DND-41 (cell line): ENCODE measurements around the gene OMP.

Experiments
- ATAC-seq: fragments of 200-7000 bp; cut with Tn5 transposase; 3 replicates; pipeline ENCODE4 v1.9.1; 2021; ENCODE audit warnings: low read depth; ENCODE audit not compliant: insufficient read depth
- DNase-seq: peaks from one replicate; pipeline ENCODE4 v3.0.0-alpha.2; 2020
- H2AFZ ChIP-seq: 2 replicates; pipeline ENCODE4 v1.6.0; 2012; ENCODE audit warnings: low read depth, low read length
- H3K27ac ChIP-seq: 2 replicates; pipeline ENCODE4 v1.5.1; 2012; ENCODE audit warnings: low read length, inconsistent platforms
- H3K27me3 ChIP-seq: fragments of 200-600 bp; sonication (generic); 2 replicates; pipeline ENCODE4 v1.6.0; 2012; ENCODE audit warnings: low read length, mild to moderate bottlenecking, inconsistent platforms; ENCODE audit not compliant: insufficient read depth, poor library complexity
- H3K36me3 ChIP-seq: 2 replicates; pipeline ENCODE4 v1.5.1; 2012; ENCODE audit warnings: low read length, inconsistent platforms; ENCODE audit not compliant: insufficient read depth
- H3K4me1 ChIP-seq: 2 replicates; pipeline ENCODE4 v1.5.1; 2012; ENCODE audit warnings: mild to moderate bottlenecking, low read length; ENCODE audit not compliant: insufficient read depth
- H3K4me2 ChIP-seq: 2 replicates; pipeline ENCODE4 v1.6.0; 2012; ENCODE audit warnings: mild to moderate bottlenecking, moderate library complexity, low read length, inconsistent platforms; ENCODE audit not compliant: insufficient read depth
- H3K4me3 ChIP-seq, 2 experiments: fragments of 200-600 bp in 1 of 2; shearing (Covaris generic) in 1 of 2; 2 replicates each; pipeline ENCODE4 v1.5.1; 2012 to 2016; ENCODE audit warnings: inconsistent platforms in 2 of 2, low read length in 2 of 2, mild to moderate bottlenecking in 2 of 2, low read depth in 1 of 2, moderate library complexity in 1 of 2
- H3K79me2 ChIP-seq: 2 replicates; pipeline ENCODE4 v1.6.0; 2012; ENCODE audit warnings: low read length, inconsistent platforms; ENCODE audit not compliant: insufficient read depth
- H3K9ac ChIP-seq: 2 replicates; pipeline ENCODE4 v1.6.0; 2012; ENCODE audit warnings: low read depth, mild to moderate bottlenecking, inconsistent platforms, low read length, moderate library complexity
- H3K9me3 ChIP-seq: 2 replicates; pipeline ENCODE4 v1.5.1; 2012; ENCODE audit warnings: low read length, moderate library complexity, mild to moderate bottlenecking, inconsistent platforms; ENCODE audit not compliant: insufficient read depth, severe bottlenecking
- H4K20me1 ChIP-seq: 2 replicates; pipeline ENCODE4 v1.6.0; 2012; ENCODE audit warnings: low read length; ENCODE audit not compliant: insufficient read depth
- EZH2 ChIP-seq: IDR thresholded peaks from 3 replicates; pipeline ENCODE4 v1.6.1; 2012; ENCODE audit warnings: borderline replicate concordance, low read depth, mild to moderate bottlenecking, moderate library complexity, low read length, inconsistent platforms; ENCODE audit not compliant: severe bottlenecking
- TF ChIP-seq, protein P1 (sequence below): IDR thresholded peaks from 2 replicates; pipeline ENCODE4 v1.5.1; 2012; ENCODE audit warnings: borderline replicate concordance, low read length, moderate library complexity, mild to moderate bottlenecking; ENCODE audit not compliant: poor library complexity, severe bottlenecking; ENCODE audit errors: extremely low read depth

OMP gene, protein sequence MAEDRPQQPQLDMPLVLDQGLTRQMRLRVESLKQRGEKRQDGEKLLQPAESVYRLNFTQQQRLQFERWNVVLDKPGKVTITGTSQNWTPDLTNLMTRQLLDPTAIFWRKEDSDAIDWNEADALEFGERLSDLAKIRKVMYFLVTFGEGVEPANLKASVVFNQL

DNA sequence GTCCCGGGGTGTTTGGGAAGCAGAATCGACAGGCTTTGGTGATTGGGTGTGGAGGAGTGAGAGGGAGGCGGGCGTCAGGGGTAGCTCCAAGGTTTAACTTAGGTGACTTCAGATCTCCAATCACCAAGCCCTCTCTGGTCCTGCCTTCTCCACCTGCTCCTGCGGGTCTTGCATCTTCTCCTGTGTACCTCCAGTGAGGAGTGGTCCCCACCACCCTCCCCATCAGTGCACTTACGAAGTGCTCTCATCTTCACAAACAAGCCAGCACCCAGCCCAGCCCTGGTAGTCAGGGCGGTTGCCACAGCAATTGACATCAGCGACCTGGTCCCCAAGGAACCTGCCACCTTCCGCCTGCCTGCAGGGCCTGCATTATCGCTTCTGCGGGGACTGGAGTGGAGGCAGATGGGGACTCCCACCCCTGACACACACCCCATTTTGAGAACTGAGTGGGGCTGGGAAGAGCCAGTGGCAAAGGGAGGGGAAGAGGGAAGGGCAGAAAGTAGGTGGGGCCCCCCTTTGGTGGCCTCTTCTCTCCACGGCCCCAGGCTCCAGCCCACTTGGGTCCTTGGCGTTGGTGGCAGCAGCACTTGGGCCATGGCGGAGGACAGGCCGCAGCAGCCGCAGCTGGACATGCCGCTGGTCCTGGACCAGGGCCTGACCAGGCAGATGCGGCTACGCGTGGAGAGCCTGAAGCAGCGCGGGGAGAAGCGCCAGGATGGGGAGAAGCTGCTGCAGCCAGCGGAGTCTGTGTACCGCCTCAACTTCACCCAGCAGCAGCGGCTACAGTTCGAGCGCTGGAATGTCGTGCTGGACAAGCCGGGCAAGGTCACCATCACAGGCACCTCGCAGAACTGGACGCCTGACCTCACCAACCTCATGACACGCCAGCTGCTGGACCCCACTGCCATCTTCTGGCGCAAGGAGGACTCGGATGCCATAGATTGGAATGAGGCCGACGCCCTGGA, at the start of gene OMP:
TSS of gene OMP (plus strand) at position 595 of the 965 bp plus-strand sequence. CDS start at position 595, 0 bp downstream.
- no peaks in the 10 kb centered on the region for H3K9me3 ChIP-seq
- no peaks in the 10 kb centered on the region for H3K4me1 ChIP-seq
- no peak within 1 kb of the TSS for H2AFZ ChIP-seq
- no peaks in the 10 kb centered on the region for H3K36me3 ChIP-seq
- H3K4me3 ChIP-seq, result no peak within 1 kb of the TSS
- H3K27me3 ChIP-seq, result no peaks in the 10 kb centered on the region
- DNase-seq, result no peak
- no peak within 1 kb of the TSS for H3K27ac ChIP-seq
- H3K9ac ChIP-seq, result no peak within 1 kb of the TSS
- TF ChIP-seq, protein P1, sequence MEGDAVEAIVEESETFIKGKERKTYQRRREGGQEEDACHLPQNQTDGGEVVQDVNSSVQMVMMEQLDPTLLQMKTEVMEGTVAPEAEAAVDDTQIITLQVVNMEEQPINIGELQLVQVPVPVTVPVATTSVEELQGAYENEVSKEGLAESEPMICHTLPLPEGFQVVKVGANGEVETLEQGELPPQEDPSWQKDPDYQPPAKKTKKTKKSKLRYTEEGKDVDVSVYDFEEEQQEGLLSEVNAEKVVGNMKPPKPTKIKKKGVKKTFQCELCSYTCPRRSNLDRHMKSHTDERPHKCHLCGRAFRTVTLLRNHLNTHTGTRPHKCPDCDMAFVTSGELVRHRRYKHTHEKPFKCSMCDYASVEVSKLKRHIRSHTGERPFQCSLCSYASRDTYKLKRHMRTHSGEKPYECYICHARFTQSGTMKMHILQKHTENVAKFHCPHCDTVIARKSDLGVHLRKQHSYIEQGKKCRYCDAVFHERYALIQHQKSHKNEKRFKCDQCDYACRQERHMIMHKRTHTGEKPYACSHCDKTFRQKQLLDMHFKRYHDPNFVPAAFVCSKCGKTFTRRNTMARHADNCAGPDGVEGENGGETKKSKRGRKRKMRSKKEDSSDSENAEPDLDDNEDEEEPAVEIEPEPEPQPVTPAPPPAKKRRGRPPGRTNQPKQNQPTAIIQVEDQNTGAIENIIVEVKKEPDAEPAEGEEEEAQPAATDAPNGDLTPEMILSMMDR, result no peak
- TF ChIP-seq EZH2, result no peak
- H4K20me1 ChIP-seq, result no peaks in the 10 kb centered on the region
- ATAC-seq, result no peak
- H3K4me2 ChIP-seq, result no peak within 1 kb of the TSS
- no peaks in the 10 kb centered on the region for H3K79me2 ChIP-seq

DNA sequence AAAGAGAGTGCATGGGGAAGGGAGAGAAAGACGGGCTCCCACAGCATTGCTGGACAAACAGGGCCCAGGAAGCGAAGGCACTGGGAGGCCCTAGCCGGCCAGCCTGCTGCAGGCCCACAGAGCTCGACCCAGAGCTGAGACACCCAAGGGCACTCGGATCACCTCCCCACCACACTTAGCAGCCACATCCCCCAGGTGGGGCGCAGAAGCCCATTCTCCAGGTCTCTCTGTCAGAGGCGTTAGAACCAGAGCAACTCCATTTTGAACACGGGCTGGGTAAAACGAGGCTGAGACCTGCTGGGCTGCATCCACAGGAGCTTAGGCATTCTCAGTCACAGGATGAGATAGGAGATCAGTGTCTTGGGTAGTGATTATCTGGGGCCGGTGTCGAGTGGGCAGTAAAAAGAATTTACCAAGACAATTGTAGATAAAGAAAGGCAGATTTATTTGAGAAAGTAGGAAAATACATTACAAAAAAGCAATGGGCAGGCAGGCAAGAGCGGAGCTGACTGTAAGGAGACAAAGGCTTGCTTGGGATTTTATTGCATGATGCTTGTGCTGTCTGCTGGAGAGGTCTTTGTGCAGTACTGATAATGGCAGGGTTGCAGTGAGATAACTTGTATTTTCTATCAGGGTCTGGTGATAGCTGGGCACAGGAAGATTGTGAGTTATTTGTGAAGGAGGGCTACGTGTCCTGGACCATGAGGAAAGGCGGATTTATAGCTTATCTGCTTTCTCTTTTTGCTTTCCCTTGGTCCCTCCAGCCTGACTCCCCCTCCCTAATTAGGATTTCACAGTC, 49.2 kb upstream of the OMP start:
- DNase-seq (no peak), ATAC-seq (no peak)
- Histone ChIP-seq H3K36me3 (no peaks in the 10 kb centered on the region), H3K9me3 (peaks cover 15% of the 10 kb centered on the region), H3K79me2 (no peaks in the 10 kb centered on the region), H3K4me3 (no peak overlapping the region), H3K27ac (no peak overlapping the region), H2AFZ (no peak overlapping the region), H4K20me1 (no peaks in the 10 kb centered on the region), H3K9ac (no peak overlapping the region), H3K27me3 (no peaks in the 10 kb centered on the region), H3K4me2 (no peak overlapping the region), H3K4me1 (no peaks in the 10 kb centered on the region)
- TF ChIP-seq EZH2, result no peak
- TF ChIP-seq, protein P1, result no peak

DNA sequence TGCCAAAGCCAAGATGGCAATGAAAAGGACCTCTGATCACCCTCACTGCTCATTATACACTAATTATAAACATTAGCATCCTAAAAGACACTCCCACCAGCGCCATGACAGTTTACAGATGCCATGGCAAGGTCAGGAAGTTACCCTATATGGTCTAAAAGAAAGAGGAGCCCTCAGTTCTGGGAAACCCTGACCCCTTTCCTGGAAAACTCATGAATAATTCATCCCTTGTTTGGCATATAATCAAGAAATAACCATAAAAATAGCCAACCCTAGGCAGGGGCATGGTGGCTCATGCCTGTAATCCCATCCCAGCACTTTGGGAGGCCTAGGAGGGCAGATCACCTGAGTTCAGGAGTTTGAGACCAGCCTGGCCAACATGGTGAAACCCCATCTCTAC, 48.6 kb upstream of the OMP start:
- H2AFZ ChIP-seq, result no peak overlapping the region
- no peak for DNase-seq
- no peaks in the 10 kb centered on the region for H3K4me1 ChIP-seq
- no peak for ATAC-seq
- H3K27ac ChIP-seq, result no peak overlapping the region
- no peaks in the 10 kb centered on the region for H3K27me3 ChIP-seq
- no peaks in the 10 kb centered on the region for H3K36me3 ChIP-seq
- no peak overlapping the region for H3K4me2 ChIP-seq
- TF ChIP-seq, protein P1, result no peak
- no peak for TF ChIP-seq EZH2
- H3K4me3 ChIP-seq, result no peak overlapping the region
- no peaks in the 10 kb centered on the region for H4K20me1 ChIP-seq
- H3K79me2 ChIP-seq, result no peaks in the 10 kb centered on the region
- peaks cover 15% of the 10 kb centered on the region for H3K9me3 ChIP-seq
- H3K9ac ChIP-seq, result no peak overlapping the region
